ENCODE results near the gene B9D1. TPM values are rescaled to one million over a fixed set of nuclear protein-coding genes. Genes with fewer than 3 reads are reported as not detected.

Gene B9D1
- total RNA-seq, 2 donors from 2014 or later = 18.7 to 24.6 TPM

- DNase-seq (ENCODE audit: low spot score) = no peak
- Histone ChIP-seq H3K9me3 (no peaks in the 10 kb centered on the region), H3K36me3 (no peaks in the 10 kb centered on the region), H3K27me3 (no peaks in the 10 kb centered on the region), H3K27ac (peak overlapping the region in 1 of 2 donors; percentile 56), H3K4me1 (peaks cover 0 to 72% of the 10 kb centered on the region in 2 donors), H3K4me3 (no peak overlapping the region)
- no peak for TF ChIP-seq CTCF (IDR thresholded peaks at IDR 0.05)
These were observed 19.3 kb downstream of the B9D1 start for GRCh38 chr17:19343256-19343630.

- no peaks in the 10 kb centered on the region for H3K9me3 ChIP-seq
- no peak for TF ChIP-seq CTCF (IDR thresholded peaks at IDR 0.05)
- no peaks in the 10 kb centered on the region for H3K36me3 ChIP-seq
- no peaks in the 10 kb centered on the region for H3K27me3 ChIP-seq
- H3K27ac ChIP-seq = peak overlapping the region; percentile 23 to 56
- H3K4me3 ChIP-seq = no peak overlapping the region
- peaks cover 0 to 73% of the 10 kb centered on the region in 2 donors for H3K4me1 ChIP-seq
- DNase-seq (ENCODE audit: low spot score) = no peak
These were observed 19.8 kb downstream of the B9D1 start for GRCh38 chr17:19342611-19343255.

- Histone ChIP-seq H3K27ac (peak overlapping the region; percentile 23 to 56), H3K36me3 (no peaks in the 10 kb centered on the region), H3K27me3 (no peaks in the 10 kb centered on the region), H3K4me1 (peaks cover 0 to 73% of the 10 kb centered on the region in 2 donors), H3K9me3 (no peaks in the 10 kb centered on the region), H3K4me3 (no peak overlapping the region)
- DNase-seq (ENCODE audit: low spot score) = no peak
- TF ChIP-seq CTCF (IDR thresholded peaks at IDR 0.05) = no peak
These were observed 20.6 kb downstream of the B9D1 start for GRCh38 chr17:19341641-19342610.

- no peak for DNase-seq (ENCODE audit: low spot score)
- Histone ChIP-seq H3K27ac (no peak overlapping the region), H3K36me3 (no peaks in the 10 kb centered on the region), H3K4me1 (peaks cover 0 to 73% of the 10 kb centered on the region in 2 donors), H3K4me3 (no peak overlapping the region), H3K27me3 (no peaks in the 10 kb centered on the region), H3K9me3 (no peaks in the 10 kb centered on the region)
- no peak for TF ChIP-seq CTCF (IDR thresholded peaks at IDR 0.05)
These were observed 21.3 kb downstream of the B9D1 start for GRCh38 chr17:19341211-19341631.

- DNase-seq (ENCODE audit: low spot score) = no peak
- no peak for TF ChIP-seq CTCF (IDR thresholded peaks at IDR 0.05)
- peaks cover 2% of the 10 kb centered on the region for H3K36me3 ChIP-seq
- H3K27ac ChIP-seq = no peak overlapping the region
- H3K9me3 ChIP-seq = no peaks in the 10 kb centered on the region
- no peaks in the 10 kb centered on the region for H3K27me3 ChIP-seq
- no peak overlapping the region for H3K4me3 ChIP-seq
- H3K4me1 ChIP-seq = peaks cover 0 to 60% of the 10 kb centered on the region in 2 donors
These were observed 23.1 kb downstream of the B9D1 start for GRCh38 chr17:19339341-19339815.
